Tibial artery (tissue), 4 donors: Measurements from ENCODE around the gene ATP6V1C2.

Experiments used
- DNase-seq, 2 donors: peaks; one replicate each; pipeline ENCODE4 v3.0.0-alpha.2; 2019
- H3K27ac ChIP-seq, 2 donors: fragments of 200-600 bp; sonication (generic) in 1 of 2; 1 replicate in 1 of 2; 2 replicates in 1 of 2; pipeline ENCODE4 v1.5.1; 2018 to 2019; ENCODE audit warnings: mild to moderate bottlenecking in 1 of 2
- H3K27me3 ChIP-seq, 2 donors: fragments of 200-600 bp; sonication (generic) in 1 of 2; one replicate each; pipeline versions ENCODE4 v1.5.1 to v1.6.0; 2016 to 2019
- H3K36me3 ChIP-seq, 3 donors: fragments of 200-600 bp; sonication (generic) in 2 of 3; one replicate each; pipeline ENCODE4 v1.5.1; 2016 to 2019; ENCODE audit warnings: mild to moderate bottlenecking in 2 of 3
- H3K4me1 ChIP-seq, 4 donors: fragments of 200-600 bp; sonication (generic) in 2 of 4; 1 replicate in 3 of 4; 2 replicates in 1 of 4; pipeline ENCODE4 v1.5.1; 2016 to 2019
- H3K4me3 ChIP-seq, 2 donors: fragments of 200-600 bp; sonication (generic) in 1 of 2; 1 replicate in 1 of 2; 2 replicates in 1 of 2; pipeline ENCODE4 v1.5.1; 2018 to 2019; ENCODE audit warnings: mild to moderate bottlenecking in 2 of 2
- H3K9me3 ChIP-seq, 3 donors: fragments of 200-600 bp; sonication (generic) in 1 of 3; one replicate each; pipeline ENCODE4 v1.5.1; 2016 to 2019
- intact Hi-C: fragments of 100-400 bp; cut with DNase I; formaldehyde crosslinking; loops from one replicate; pipeline ENCODE4 v1.15.0; 2023; ENCODE audit warnings: low total_unique reads
- TF ChIP-seq, protein P1 (sequence below), 2 experiments: fragments of 200-600 bp in 1 of 2; fragments of 450-650 bp in 1 of 2; IDR thresholded peaks; one replicate each; pipeline ENCODE4 v1.5.1; 2017 to 2019; ENCODE audit warnings: antibody characterized with exemption in 2 of 2, mild to moderate bottlenecking in 1 of 2, moderate library complexity in 1 of 2

Gene ATP6V1C2

DNA sequence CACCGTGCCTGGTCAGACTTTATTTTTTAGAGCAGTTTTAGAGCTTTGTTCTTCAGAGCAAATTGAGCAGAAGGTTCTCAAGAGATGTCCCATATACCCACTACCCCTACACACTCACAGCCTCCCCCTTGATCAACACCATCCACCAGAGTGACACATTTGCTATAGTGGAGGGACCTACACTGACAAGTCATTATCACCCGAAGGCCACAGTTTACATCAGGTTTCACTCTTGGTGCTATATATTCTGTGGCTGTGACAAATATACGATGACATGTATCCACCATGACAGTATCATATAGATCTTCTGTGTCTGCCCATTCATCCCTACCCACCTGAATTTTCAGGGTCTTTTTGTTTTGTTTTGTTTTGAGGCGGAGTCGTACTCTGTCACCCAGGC, 15.4 kb upstream of the ATP6V1C2 start:
- Histone ChIP-seq H3K27ac (no peak overlapping the region), H3K36me3 (no peaks in the 10 kb centered on the region), H3K9me3 (no peaks in the 10 kb centered on the region), H3K4me3 (no peak overlapping the region), H3K27me3 (peaks cover 0 to 24% of the 10 kb centered on the region in 2 donors), H3K4me1 (no peaks in the 10 kb centered on the region)
- intact Hi-C loops, result no loop called here
- TF ChIP-seq, protein P1, sequence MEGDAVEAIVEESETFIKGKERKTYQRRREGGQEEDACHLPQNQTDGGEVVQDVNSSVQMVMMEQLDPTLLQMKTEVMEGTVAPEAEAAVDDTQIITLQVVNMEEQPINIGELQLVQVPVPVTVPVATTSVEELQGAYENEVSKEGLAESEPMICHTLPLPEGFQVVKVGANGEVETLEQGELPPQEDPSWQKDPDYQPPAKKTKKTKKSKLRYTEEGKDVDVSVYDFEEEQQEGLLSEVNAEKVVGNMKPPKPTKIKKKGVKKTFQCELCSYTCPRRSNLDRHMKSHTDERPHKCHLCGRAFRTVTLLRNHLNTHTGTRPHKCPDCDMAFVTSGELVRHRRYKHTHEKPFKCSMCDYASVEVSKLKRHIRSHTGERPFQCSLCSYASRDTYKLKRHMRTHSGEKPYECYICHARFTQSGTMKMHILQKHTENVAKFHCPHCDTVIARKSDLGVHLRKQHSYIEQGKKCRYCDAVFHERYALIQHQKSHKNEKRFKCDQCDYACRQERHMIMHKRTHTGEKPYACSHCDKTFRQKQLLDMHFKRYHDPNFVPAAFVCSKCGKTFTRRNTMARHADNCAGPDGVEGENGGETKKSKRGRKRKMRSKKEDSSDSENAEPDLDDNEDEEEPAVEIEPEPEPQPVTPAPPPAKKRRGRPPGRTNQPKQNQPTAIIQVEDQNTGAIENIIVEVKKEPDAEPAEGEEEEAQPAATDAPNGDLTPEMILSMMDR (IDR thresholded peaks at IDR 0.05), result no peak
- no peak for DNase-seq

DNA sequence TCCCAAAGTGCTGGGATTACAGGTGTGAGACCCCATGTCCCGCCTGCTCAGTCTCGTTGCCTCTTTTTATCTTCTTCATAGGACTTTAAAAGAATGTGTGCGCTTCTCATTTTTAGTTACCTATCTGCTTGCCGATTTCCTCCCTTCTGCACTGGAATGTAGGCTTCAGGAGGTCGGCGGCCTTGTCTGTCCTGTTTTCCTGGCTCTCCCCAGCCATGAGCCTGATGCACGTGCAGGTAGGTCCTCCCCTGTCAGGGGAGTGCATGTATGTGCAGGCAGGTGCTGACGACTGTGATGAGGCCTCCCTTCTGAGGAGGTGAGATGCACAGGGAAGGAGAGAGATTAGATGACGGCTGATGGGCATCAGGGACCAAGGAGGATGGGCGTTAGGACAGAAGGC, 13.6 kb upstream of the ATP6V1C2 start:
- Histone ChIP-seq H3K4me3 (no peak overlapping the region), H3K9me3 (no peaks in the 10 kb centered on the region), H3K36me3 (no peaks in the 10 kb centered on the region), H3K4me1 (no peaks in the 10 kb centered on the region), H3K27ac (no peak overlapping the region), H3K27me3 (peaks cover 0 to 31% of the 10 kb centered on the region in 2 donors)
- intact Hi-C loops, result no loop called here
- TF ChIP-seq, protein P1 (IDR thresholded peaks at IDR 0.05), result no peak
- DNase-seq, result no peak

DNA sequence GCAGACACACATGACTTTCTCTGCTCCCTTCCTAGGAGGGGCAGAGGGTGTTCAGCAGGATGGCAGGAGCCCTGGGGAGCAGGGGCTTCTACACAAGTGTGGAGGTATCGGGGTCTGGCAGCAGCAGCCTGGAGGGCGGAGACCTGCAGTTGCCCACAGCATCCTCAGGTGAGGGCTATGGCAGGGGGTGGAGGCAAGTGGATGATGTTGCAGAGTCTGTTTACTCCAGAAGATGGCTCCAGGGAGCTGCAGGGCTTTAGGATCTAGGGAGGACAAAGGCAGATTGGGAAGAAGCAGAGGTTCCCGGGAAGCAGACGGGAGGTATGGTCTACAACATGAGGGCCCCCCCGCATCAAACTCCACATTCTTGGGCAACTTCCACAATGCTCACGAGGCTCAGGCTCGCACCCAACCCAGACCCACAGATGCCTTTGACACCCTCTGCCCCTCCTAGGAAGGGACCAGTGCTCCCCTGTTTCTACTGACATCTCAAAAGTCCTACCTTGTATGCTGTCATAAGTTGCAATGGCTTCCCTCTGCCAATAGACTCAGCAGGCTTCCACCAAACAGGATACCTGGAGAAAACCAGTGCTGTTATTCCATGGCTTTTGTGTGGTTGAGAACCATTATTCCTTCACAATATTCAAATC, 12.0 kb upstream of the ATP6V1C2 start:
- Histone ChIP-seq H3K4me1 (no peaks in the 10 kb centered on the region), H3K27me3 (peaks cover 0 to 31% of the 10 kb centered on the region in 2 donors), H3K9me3 (no peaks in the 10 kb centered on the region), H3K27ac (no peak overlapping the region), H3K36me3 (no peaks in the 10 kb centered on the region), H3K4me3 (no peak overlapping the region)
- DNase-seq, result no peak
- TF ChIP-seq, protein P1 (IDR thresholded peaks at IDR 0.05), result no peak
- intact Hi-C loops, result no loop called here

DNA sequence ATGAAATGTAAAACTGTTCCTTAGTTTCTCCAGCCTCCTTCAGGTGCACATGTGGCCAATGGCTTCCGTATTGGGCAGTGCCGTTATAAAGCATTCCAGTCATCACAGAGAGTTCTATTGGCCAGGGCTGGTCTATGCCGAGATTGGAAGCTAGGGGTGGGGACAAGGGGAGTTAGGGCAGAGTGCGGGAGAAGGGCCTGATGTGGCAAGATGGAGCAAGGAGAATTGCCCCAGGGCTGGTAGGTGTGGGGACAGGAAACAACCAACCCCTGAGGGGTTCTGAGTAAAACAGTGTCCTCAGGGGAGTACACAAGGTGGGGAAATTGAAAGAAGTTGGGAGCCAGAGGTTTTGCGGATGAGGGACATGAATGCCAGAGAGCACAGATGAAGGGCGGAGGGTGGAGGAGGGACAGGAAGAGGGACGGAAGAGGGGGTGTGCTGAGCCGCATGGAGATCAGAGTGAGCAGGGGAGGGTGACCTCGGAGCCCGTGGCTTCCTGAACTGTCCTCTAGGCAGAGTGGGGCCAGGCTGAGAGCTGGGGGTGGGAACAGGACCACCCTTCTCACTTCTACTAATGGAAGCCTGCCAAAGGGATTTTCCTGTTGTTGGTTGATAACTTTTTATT, 9.1 kb upstream of the ATP6V1C2 start:
- DNase-seq, result no peak
- Histone ChIP-seq H3K4me3 (no peak overlapping the region), H3K4me1 (peaks cover 0 to 6% (median 2%) of the 10 kb centered on the region in 4 donors), H3K36me3 (no peaks in the 10 kb centered on the region), H3K27ac (no peak overlapping the region), H3K27me3 (peaks cover 0 to 26% of the 10 kb centered on the region in 2 donors), H3K9me3 (no peaks in the 10 kb centered on the region)
- intact Hi-C loops, result no loop called here
- TF ChIP-seq, protein P1 (IDR thresholded peaks at IDR 0.05), result no peak

DNA sequence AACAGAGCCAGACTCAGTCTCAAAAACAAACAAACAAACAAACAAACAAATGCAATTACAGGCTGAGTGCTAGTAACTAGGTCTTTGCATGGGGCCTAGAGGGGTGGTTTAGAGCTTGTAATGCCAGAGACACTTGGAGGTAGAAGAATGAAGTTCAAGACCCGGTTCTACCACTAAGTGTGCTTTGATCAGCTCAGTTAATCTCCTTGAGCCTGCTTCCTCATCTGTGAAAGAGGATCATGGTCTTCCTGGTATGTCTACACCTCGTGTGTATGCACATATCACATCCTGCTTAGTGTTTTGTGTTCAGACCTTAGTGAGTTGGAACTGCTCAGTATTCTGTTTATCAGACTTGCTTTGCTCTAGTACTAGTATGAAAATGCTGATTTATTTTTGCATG, 4.8 kb upstream of the ATP6V1C2 start:
- DNase-seq, result no peak
- H3K27ac ChIP-seq, result no peak overlapping the region
- intact Hi-C loops, result no loop called here

More for the DNA sequence above, 4.8 kb upstream of the ATP6V1C2 start:
- Histone ChIP-seq H3K27me3 (peaks cover 0 to 13% of the 10 kb centered on the region in 2 donors), H3K4me1 (peaks cover 0 to 23% (median 18%) of the 10 kb centered on the region in 4 donors), H3K9me3 (no peaks in the 10 kb centered on the region), H3K36me3 (no peaks in the 10 kb centered on the region), H3K4me3 (no peak overlapping the region)
- TF ChIP-seq, protein P1 (IDR thresholded peaks at IDR 0.05), result no peak
